ENCODE measurements around the gene SARDH.

DNA sequence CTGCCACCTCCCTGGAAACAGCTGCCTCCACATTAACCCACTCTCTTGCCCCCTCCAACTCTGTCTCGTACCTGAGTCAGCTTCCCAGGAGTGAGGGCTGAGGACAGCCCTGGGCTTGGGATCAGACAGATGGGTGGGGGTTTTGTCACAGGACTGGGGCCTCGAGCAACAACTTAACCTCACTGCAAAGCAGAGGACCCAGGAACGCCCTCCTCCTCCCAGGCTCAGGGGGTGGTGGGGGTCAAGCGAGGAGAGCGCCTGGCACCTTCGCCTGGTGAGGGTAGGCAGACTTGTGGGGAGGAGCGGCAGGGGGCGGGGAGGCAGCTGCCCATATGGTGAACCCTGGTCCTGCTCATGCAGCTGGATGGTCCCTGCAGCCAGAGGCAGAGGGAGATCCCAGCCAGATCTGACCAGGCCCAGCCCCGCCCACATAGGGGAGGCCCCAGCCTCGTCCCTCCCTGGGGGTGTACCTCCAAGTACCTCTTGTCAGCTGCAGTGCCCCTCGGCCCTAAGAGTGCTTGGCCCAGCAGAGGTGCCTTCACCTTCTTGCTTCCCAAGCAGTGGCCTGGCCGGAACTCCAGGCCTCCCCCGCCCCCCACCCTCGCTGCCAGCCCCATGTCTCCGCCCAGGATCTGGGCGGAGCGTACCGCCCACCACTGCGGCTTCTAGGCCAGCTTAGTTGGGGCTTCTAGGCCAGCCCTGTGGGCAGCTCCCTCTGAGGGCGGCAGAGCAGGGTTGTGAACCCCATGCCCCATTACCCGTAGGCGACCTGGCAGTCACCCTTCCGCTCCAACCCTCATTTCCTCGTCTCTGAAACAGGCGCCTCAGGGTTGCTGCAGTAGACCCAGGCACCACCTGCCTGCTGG is at the start of gene SARDH:
- TF ChIP-seq, protein P1, sequence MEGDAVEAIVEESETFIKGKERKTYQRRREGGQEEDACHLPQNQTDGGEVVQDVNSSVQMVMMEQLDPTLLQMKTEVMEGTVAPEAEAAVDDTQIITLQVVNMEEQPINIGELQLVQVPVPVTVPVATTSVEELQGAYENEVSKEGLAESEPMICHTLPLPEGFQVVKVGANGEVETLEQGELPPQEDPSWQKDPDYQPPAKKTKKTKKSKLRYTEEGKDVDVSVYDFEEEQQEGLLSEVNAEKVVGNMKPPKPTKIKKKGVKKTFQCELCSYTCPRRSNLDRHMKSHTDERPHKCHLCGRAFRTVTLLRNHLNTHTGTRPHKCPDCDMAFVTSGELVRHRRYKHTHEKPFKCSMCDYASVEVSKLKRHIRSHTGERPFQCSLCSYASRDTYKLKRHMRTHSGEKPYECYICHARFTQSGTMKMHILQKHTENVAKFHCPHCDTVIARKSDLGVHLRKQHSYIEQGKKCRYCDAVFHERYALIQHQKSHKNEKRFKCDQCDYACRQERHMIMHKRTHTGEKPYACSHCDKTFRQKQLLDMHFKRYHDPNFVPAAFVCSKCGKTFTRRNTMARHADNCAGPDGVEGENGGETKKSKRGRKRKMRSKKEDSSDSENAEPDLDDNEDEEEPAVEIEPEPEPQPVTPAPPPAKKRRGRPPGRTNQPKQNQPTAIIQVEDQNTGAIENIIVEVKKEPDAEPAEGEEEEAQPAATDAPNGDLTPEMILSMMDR (IDR thresholded peaks at IDR 0.05; ENCODE audit: low read depth, low read length, poor library complexity, severe bottlenecking) = no peak
- TF ChIP-seq EZH2phosphoT487 (IDR thresholded peaks at IDR 0.05; ENCODE audit: borderline replicate concordance, low read length) = no peak
